ENCODE results near the gene CAB39.
A peak's percentile ranks its signal among the peaks of the same experiment; 100 is the strongest.

The CAB39 gene

DNA sequence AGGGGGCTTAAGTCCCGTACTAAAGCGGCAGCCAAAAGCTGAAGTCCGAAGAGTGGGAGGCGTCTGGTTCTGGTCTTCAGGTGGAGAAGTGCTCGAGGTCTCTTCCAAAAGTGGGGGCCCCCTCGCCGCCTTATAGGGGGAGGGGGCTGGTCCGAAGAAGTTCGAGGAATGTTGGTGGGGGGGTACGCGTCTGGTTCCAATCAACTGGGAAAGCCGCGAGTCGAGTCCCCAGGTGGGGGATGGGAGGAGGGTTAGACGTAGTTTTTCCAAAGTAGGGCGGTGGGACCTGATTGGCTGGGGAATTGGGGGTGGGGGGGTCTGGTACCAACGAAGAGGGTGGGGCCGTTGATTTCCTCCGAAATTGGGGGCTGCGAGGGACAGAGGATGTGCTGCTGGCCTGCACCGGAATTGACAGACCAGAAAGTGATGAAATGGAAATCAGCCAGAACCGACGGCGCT, 152.7 kb downstream of the CAB39 start:
- TF ChIP-seq, protein P1, sequence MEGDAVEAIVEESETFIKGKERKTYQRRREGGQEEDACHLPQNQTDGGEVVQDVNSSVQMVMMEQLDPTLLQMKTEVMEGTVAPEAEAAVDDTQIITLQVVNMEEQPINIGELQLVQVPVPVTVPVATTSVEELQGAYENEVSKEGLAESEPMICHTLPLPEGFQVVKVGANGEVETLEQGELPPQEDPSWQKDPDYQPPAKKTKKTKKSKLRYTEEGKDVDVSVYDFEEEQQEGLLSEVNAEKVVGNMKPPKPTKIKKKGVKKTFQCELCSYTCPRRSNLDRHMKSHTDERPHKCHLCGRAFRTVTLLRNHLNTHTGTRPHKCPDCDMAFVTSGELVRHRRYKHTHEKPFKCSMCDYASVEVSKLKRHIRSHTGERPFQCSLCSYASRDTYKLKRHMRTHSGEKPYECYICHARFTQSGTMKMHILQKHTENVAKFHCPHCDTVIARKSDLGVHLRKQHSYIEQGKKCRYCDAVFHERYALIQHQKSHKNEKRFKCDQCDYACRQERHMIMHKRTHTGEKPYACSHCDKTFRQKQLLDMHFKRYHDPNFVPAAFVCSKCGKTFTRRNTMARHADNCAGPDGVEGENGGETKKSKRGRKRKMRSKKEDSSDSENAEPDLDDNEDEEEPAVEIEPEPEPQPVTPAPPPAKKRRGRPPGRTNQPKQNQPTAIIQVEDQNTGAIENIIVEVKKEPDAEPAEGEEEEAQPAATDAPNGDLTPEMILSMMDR (IDR thresholded peaks at IDR 0.05; ENCODE audit: low read depth, low read length) = no peak
- no peak for DNase-seq (ENCODE audit: low read depth, low spot score)
- in situ Hi-C loops (cut with HindIII; ENCODE audit: low sequenced_read_pairs) = no loop called here
- H3K4me3 ChIP-seq (ENCODE audit: low read depth, low read length) = peak overlapping the region; percentile 68

DNA sequence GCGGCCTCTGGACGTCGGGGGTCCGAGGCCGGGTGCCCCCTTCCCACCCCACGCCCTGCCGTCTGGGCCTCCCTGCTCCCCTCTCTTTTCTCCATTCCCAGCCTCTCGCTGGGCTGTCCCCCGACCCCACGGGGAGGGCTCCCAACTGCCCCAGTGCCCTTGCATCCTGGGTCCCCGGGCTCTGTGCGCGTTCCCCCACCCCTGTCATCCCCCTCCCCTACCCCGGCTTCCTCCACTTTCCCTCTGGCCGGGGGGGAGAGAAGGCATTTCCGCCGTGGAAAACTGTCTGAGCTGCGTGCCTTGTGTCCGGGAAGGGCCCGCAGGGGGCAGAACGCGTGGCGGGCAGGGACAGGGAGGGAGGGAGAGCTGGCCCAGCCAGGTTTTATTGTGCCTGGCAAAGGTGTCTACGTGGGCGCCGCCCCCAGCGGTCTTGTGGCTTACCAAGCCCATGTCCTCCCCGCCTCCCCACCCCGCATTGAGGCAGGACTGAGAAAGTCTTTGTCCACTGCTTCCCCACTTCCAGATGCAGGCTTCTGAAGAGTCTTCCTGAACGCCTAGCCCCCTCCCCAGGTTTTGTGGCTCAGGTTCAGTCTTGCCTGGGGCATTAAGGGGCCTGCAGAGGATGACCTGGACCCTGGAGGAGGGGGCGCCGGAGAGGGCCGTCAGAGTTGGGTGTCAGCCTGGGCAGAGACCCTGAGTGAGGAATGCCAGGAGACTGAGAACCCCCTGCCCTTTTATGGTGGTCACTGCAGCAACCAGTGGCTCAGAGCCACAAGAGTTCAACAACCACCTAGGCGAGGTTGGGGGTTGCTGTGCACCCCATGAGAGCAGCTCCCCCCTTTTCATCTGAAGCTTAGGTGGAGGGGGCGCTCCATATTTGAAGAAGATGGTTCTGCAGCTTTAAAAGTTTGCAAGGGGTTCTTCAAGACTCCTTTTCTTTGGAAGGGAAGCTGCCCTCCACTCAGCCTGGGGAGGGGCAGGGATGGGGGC, 153.4 kb downstream of the CAB39 start:
- H3K4me3 ChIP-seq (ENCODE audit: low read depth, low read length) = peak overlapping the region; percentile 68
- in situ Hi-C loops (cut with HindIII; ENCODE audit: low sequenced_read_pairs) = no loop called here
- TF ChIP-seq, protein P1 (IDR thresholded peaks at IDR 0.05; ENCODE audit: low read depth, low read length) = peak; percentile 31
- DNase-seq (ENCODE audit: low read depth, low spot score) = peak; percentile 22

DNA sequence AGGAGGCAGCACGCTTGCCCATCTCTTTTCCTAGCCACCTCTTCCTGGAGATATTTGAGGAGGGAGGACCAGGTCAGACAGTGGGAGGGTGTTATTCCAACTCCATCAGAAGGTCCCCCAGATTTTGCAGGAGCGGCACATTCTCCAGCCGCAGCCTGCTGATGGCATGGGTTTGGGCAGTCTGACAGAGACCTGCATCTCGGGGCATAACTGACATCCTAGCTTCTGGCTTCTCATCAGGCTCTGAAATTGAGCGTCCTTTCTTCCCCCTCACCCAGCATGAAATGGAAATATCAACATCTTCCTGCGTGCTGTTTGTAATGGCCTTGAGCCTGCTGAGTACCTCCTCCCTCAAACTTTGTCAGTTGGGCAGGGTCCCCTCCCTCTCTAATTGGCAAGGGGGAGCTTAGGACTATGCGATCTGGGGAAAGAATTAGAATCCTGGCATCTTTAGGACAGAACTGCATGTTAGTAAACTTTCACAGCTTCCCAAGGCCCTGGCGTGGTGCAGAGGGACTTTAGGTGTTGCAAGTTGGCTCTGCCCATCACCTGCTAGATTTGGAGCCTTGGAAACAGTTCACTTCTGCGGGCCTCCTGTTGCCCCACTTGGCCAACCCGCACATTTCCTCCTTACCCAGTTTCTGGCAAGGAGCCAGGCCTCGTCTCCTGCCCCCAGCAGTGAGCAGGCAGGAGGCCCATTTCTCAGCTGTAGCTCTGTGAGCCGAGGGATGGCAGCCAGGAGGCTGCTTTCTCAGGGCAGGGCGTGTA, 154.3 kb downstream of the CAB39 start:
- in situ Hi-C loops (cut with HindIII; ENCODE audit: low sequenced_read_pairs) = no loop called here
- TF ChIP-seq, protein P1 (IDR thresholded peaks at IDR 0.05; ENCODE audit: low read depth, low read length) = no peak
- no peak overlapping the region for H3K4me3 ChIP-seq (ENCODE audit: low read depth, low read length)
- DNase-seq (ENCODE audit: low read depth, low spot score) = peak; percentile 40

DNA sequence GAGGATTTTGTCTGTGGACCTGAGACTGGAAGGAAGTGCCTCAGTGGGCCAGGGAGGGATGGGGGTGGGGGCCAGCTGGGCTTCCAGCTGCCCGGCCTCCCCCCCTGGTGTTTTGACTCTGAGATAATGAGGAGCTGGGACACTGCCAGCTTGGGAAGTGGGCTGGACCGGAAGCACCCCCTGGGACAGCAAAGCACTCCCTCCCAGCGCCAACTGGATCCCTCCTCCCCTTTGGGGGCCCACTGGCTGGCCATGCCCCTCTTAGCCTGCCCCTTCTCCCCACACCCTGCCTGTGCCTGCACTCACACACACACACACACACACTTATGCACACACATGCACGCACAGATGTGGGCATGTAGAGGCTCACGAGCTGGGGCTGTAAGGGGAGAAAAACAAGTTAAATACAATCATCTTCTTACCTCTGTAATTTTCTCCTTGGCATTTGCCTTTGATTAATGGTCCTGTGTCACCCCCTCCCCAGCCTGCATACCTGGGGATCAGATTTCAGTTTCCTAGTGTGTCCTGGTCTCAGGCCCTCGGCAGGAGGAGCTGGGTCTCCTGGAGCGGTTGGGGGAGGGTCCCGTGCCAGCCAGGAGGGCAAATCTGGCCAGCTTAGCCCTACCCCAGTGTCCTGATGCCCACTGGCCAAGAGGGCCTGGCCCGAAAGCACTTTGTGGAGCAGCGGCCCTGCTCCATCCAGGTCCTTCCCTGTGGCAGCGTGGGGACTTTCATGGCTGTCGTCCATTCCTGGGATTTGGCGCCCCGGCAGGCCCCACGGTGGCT, 155.7 kb downstream of the CAB39 start:
- in situ Hi-C loops (cut with HindIII; ENCODE audit: low sequenced_read_pairs) = no loop called here
- DNase-seq (ENCODE audit: low read depth, low spot score) = peak; percentile 29
- TF ChIP-seq, protein P1 (IDR thresholded peaks at IDR 0.05; ENCODE audit: low read depth, low read length) = no peak
- H3K4me3 ChIP-seq (ENCODE audit: low read depth, low read length) = no peak overlapping the region

DNA sequence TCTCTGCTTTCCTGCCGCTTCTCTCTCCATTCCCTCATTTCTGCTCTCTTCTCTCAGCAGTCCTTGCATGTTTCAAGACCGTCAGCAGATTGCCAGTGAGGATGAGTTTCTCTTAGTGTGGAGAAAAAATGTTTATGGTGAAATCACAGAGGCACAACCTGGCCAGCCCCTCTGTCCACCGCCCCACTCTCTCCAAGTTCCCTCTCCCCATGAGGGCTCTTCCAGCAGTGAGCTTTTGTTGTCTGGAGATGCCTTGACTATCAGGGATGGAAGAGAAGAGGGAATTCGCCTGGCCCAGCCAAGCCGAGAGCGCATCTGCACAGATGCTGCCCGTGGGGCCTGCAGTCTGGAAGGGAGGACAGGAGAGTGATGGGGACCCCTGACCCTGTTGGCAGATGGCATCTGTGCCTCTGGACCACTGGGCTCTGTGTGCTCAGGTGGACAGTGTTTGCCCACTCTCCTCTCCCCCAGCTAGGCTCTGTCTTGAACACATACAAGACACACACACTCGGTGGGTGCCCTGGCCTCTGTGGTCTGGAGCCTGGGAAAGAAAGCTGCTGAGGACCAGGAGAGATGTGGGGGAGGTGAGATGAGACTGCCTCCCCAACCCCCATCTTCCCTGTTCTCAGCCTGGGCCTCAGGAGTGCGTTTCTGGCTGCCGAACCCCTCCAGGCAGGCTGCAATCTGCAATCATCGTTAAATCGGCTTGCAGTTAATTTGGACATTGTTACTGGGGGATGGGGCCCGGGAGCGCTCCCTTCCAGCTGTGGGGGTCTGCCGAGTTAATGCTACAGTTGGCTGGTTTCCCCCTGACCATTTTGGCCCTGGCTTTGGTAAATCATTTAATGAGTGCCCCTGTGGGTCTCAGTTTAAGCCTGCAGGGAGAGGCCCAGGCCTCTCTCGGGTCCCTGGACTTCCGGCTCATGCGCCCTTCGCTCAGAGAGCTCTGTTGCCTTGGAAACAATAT, 156.6 kb downstream of the CAB39 start:
- in situ Hi-C loops (cut with HindIII; ENCODE audit: low sequenced_read_pairs) = no loop called here
- DNase-seq (ENCODE audit: low read depth, low spot score) = peak; percentile 17
- TF ChIP-seq, protein P1 (IDR thresholded peaks at IDR 0.05; ENCODE audit: low read depth, low read length) = no peak
- no peak overlapping the region for H3K4me3 ChIP-seq (ENCODE audit: low read depth, low read length)
